GM19035 (cell line): ENCODE data around the gene SPTAN1.
"Not testable (repeated sequence)": the region's sequence is repeated elsewhere in the genome, so short reads cannot be mapped to it uniquely, and the experiment has no call there.

Source experiments
- ATAC-seq: cut with Tn5 transposase; IDR thresholded peaks from one replicate; pipeline ENCODE4 v1.9.1; 2021; ENCODE audit not compliant: unreplicated experiment

The SPTAN1 gene

DNA sequence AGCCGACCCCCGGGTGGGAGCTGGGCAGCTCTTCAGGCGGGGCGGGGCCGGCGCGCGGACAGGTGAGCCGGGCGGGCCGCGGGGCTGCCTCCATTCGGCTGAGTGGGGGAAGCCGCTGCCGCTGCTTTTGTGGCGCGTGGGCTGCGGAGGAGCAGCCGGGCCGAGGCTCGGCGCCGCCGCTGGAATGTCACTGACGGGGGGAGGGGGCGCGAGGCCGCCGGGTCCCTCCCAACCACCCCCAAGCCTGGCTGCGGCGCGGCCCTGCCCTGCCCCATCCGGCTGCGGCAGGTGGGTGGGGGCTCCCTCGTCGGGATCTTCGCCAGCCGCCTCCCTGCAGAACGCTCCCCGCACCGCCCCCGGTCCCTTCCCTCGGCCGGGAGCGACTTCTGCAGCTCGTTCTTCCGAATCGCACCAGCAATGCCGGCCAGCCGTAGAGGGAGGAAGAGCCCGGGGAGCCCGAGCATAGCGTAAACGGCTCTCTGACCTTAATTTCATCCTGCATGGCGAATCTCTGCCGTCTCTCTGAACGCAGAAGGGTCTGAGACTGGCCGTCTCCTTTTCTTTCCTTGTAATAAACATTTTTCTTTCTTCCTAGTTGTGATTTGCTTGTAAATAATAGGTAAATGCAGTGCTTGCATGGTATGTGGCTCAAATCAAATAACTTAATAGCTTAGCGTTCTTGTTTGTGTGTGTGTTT lies 505 bp downstream of the SPTAN1 start:
- peak; percentile 35 for ATAC-seq

DNA sequence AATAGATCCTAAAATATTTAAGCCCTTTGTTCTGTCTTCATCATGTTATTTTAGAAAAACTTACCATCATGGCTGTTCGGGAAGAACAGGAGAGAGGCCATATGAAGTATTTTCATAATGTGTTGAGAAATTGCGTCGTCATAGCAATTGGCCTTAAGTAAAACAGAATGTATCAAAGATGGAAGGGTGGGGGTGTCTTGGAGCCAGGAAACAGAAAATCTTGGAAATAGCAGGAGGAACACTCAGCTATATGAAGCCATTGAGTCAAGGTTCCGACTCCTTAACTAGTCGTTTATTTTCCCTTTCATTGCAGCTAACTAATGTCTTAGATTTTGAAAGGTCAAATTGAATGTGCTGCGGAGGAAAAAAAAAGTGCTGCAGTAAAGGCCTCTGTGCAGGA lies 1.3 kb downstream of the SPTAN1 start:
- no peak for ATAC-seq

DNA sequence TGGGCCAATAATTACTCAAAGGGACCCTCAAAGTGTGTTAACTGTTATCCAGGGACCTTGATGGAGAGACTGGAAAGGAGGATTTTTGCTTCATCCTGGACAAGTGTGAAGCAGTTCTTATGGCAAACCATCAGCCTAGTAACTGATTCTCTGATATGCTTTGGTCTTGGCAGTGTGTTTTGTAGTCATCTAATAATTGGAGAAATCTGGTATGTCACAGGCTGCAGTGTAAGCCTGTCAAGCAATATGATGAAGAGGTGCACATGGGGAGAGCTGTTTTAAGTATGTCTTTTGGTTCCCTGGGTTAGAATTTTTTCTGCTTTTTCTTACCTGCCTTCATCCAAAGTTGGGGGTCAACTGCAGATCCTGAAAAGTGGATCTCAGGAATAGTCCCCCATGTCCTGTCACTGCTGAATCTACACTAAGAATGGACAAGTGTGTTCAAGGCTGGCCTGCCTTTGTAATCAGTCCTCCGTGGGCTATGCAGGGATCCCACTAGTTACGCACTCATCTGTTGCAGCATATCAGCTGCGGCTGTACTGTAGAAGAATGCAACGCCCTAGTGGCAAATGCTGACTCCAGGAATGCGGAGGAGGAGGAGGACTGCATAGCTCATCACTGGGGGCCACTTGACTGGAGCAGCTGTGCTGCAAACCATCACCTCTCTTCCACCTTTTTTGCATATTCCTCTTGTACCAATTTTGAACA lies 1.9 kb downstream of the SPTAN1 start:
- ATAC-seq: no peak

DNA sequence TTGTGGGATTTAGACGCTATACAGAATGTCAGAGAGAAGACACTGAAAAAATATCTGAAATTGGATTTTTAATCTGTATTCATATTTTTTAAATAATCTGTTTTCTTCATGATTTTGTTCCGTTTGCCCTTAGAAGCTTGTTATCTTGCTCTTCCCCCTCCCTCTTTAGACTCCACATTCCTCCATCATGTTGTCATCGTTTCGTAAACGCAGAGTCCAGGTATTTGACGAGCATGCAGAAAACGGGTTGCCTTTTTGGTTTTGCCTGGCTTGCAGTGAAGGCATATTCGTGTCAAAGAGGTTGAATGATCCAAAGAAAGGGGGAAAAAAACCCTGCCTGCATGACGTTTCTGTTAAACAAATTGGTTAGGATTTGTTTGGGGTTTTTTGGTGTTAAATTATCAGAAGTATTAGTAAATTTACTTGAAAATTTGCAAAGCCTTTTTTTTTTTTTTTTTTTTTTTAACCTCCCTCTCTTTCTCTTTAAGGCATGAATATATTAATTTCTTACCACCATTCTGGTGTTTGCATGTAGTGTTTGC lies 2.9 kb downstream of the SPTAN1 start:
- ATAC-seq: no peak

- ATAC-seq: no peak
These were observed 3.9 kb downstream of the SPTAN1 start for GRCh38 chr9:128556276-128556675.

GRCh38 chr9:128556926-128557634 lies 4.7 kb downstream of the SPTAN1 start:
- ATAC-seq: no peak

DNA sequence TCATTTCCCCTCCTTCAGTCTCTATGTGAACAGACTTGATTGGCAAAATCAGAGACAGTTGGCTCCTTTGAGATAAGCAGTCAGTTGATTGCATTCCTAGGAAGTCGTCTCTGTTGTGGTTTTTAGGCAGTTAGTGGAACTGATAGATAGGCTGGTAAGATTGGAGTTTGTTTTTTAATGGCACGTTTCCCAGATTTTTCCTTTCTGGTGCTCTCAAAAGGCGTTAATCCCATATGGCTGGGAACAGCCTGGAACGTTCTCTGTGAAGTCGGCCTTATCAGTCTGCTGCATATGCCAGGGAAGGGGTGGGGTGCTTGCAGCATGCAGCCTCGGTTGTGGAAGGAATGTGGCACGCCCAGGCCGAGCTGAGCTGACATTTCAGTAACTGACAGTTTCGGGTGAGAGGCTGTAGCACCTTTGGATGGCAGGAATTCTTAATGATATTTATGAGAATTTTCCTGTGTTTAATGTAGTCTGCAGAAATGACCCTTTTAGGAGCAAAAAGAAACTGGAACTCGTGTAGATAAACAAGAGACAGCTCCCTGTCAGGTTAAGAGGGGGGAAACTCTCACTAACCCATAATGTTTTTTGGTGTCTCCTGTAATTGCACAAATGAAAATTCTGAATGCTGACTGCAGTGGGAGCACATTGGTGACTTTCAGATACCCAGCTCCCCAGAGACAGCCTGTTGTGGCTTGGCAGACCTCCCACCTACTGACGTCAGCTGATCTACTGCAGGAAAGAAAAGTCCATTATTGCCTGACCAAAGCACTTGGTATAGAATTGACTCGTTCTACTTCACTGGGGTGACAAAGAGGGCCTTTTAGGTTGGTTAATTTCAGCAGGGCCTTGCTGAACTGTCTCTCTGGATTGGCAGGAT lies 6.3 kb downstream of the SPTAN1 start:
- peak; percentile 71 for ATAC-seq

GRCh38 chr9:128565578-128565977 lies 13.2 kb downstream of the SPTAN1 start:
- ATAC-seq: no peak

DNA sequence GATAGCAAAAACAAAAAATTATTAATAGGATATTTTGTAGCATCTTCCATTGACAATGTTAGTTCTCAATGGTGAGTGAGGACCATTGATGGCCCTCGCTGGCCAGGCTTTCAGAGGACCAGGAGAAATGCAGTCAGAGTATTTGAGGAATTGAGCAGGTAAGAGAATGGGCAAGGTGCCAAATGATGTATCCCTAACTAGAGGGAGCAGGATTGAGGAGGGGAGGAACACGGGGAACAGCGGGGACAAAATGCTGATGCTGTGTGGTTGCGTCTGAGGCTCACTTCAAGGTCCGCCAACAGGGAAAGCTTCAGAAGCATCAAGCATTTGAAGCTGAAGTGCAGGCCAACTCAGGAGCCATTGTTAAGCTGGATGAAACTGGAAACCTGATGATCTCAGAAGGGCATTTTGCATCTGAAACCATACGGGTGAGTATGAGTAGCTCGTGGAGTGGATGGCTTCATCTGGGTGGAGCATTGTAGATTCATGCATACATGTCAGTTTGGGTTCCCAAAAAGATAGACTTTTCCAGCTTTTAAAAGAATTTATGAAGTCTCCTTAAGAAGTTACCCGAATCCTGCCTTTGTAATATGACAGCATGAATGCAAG lies 16.2 kb downstream of the SPTAN1 start:
- ATAC-seq: no peak

DNA sequence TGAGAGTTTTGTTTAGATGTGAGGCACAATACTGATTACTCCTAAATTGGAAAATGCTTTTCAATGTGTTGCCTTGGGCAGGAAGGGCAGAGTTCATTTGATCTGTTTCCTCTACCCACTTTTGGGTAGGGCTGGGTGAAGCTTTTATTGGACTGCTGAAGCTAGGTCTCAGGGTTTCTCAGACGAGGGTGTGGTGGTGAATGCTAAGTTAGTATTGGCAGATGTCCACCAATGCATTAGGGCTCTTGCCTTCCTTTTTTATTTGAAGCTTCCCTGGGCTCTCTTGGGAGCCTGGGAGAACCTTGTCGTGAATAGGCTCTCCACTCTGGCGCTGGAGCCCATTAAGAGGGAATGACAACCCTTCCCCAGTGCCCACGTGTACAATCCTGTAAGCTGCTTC lies 23.1 kb downstream of the SPTAN1 start:
- ATAC-seq: no peak

- ATAC-seq: no peak
These were observed 23.5 kb downstream of the SPTAN1 start for GRCh38 chr9:128575916-128576315.

- ATAC-seq: no peak
These were observed 24.8 kb downstream of the SPTAN1 start for GRCh38 chr9:128577206-128577605.

DNA sequence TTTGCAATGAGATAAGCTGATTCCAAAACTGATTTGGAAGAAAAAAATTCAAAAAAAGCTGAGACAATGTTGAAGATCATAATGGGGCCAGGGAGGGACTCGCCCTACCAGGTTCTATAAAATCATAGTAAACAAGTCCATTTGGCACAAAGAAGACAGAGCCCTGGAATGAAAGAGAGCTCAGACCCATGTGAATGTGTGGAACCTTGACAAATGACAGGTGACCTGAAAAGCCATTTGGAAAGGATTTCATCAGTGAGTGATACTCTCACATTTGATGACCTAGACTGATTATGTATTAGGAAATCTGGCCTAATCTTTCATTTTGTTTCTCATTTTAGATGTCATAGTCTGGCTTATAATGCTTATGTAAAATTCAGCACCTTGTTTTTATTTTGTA lies 26.8 kb downstream of the SPTAN1 start:
- ATAC-seq: no peak

DNA sequence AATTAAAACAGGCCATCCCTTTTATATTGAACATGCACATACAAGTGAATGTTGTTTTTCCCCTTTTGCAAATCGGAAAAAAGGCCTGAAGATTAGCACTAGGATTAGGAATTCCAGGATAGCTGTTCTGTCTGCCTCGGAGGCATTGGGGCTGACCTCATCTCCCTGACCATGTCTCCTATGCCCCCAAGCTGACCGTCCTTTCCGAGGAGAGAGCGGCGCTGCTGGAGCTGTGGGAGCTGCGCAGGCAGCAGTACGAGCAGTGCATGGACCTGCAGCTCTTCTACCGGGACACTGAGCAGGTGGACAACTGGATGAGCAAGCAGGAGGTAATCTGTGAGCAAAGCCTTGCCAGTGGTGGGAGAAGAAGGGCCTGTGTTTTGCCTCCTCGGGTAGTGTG lies 28.3 kb downstream of the SPTAN1 start:
- no peak for ATAC-seq

- ATAC-seq: not testable (repeated sequence)
These were observed 32.8 kb downstream of the SPTAN1 start for GRCh38 chr9:128585155-128585554.

GRCh38 chr9:128586934-128587333 lies 34.5 kb downstream of the SPTAN1 start:
- ATAC-seq: not testable (repeated sequence)

DNA sequence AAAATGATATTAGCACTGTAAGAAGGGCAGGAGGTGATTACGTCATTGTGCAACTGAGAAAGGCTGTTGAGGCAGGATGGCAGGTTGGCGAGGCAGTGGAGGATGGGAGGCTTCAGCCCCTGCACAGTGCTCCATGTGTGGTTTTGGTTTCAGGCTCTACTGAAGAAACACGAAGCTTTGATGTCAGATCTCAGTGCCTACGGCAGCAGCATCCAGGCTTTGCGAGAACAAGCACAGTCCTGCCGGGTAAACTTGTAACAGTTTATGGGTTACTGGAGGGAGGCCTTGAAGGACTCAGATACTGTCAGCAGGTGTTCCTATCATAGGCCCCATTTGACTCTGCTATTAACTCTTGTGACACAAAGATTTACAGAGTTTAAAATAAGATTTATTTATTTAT lies 35.1 kb downstream of the SPTAN1 start:
- no peak for ATAC-seq

GRCh38 chr9:128588581-128589233 lies 36.3 kb downstream of the SPTAN1 start:
- no peak for ATAC-seq

GRCh38 chr9:128593039-128593438 lies 40.7 kb downstream of the SPTAN1 start:
- no peak for ATAC-seq

DNA sequence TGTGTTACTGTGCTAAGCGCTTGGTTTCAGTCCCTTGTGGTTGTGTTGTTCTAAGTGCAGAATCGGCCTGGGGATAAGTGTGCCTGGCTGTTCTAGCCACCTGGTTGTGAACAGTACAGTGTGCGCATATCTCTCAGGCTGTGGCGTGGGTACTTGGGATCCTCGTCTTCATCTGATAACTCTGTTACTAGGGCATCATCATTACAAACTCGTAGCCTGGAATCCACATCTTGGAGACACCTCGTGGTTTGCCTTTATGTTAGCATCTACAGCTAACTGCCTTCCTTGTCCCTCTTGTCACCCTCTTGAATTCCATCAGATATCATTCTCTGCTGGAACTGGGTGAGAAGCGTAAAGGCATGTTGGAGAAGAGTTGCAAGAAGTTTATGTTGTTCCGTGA lies 41.5 kb downstream of the SPTAN1 start:
- no peak for ATAC-seq
